Astrocyte of the spinal cord (primary cell): ENCODE measurements around the gene MAP3K6.
A peak's percentile ranks its signal among the peaks of the same experiment; 100 is the strongest.

Experiments used
- DNase-seq: peaks from one replicate; pipeline ENCODE4 v3.0.0; 2011; ENCODE audit warnings: low read depth, low spot score
- H3K4me3 ChIP-seq: 2 replicates; pipeline ENCODE4 v1.5.1; 2011; ENCODE audit warnings: low read depth, mild to moderate bottlenecking, low read length, moderate library complexity
- in situ Hi-C: cut with HindIII; loops from 2 replicates; pipeline ENCODE4 v1.10.0; 2017; ENCODE audit warnings: low sequenced_read_pairs
- TF ChIP-seq, protein P1 (sequence below): IDR thresholded peaks from 2 replicates; pipeline ENCODE4 v1.5.1; 2012; ENCODE audit warnings: low read depth, mild to moderate bottlenecking, low read length, inconsistent platforms

Gene MAP3K6, protein sequence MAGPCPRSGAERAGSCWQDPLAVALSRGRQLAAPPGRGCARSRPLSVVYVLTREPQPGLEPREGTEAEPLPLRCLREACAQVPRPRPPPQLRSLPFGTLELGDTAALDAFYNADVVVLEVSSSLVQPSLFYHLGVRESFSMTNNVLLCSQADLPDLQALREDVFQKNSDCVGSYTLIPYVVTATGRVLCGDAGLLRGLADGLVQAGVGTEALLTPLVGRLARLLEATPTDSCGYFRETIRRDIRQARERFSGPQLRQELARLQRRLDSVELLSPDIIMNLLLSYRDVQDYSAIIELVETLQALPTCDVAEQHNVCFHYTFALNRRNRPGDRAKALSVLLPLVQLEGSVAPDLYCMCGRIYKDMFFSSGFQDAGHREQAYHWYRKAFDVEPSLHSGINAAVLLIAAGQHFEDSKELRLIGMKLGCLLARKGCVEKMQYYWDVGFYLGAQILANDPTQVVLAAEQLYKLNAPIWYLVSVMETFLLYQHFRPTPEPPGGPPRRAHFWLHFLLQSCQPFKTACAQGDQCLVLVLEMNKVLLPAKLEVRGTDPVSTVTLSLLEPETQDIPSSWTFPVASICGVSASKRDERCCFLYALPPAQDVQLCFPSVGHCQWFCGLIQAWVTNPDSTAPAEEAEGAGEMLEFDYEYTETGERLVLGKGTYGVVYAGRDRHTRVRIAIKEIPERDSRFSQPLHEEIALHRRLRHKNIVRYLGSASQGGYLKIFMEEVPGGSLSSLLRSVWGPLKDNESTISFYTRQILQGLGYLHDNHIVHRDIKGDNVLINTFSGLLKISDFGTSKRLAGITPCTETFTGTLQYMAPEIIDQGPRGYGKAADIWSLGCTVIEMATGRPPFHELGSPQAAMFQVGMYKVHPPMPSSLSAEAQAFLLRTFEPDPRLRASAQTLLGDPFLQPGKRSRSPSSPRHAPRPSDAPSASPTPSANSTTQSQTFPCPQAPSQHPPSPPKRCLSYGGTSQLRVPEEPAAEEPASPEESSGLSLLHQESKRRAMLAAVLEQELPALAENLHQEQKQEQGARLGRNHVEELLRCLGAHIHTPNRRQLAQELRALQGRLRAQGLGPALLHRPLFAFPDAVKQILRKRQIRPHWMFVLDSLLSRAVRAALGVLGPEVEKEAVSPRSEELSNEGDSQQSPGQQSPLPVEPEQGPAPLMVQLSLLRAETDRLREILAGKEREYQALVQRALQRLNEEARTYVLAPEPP (N-terminal part only)

DNA sequence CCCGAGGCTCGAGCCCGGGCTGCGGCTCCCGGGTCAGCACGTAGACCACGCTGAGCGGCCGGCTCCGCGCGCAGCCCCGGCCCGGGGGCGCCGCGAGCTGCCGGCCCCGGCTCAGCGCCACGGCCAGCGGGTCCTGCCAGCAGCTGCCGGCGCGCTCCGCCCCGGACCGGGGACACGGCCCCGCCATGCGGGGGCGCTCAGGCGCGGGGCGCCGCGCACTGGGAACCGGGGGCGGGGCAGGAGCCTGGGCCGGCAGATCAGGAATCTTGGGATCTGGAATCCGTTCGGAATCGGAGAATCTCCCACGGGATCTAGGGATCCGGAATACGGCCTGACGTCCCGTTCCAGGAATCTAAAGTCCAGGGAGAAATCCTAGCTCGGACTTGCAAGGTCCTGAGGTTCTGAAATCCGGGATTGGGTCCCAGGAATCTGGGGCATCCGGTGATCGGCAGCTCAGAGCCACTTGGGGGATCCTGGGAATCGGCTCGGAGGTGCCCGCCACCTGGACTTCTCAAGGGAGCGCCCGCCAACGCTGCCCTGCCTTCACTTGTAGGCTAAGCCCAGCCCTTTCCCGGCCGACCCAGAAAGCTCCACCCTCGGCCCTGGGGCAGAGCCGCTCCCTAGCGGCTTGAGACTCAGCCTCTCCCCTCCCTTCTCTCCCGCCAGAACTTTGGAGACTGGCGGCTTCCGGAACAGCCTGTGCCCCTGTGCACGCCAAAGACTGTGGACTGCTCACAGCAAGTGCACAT, at the start of gene MAP3K6:
Gene MAP3K6 (minus strand): TSS at position 551 of the 749 bp plus-strand sequence. CDS start 364 bp downstream, at position 187.
- H3K4me3 ChIP-seq = peak within 1 kb of the TSS; percentile 66
- DNase-seq = peak; percentile 73
- TF ChIP-seq, protein P1, sequence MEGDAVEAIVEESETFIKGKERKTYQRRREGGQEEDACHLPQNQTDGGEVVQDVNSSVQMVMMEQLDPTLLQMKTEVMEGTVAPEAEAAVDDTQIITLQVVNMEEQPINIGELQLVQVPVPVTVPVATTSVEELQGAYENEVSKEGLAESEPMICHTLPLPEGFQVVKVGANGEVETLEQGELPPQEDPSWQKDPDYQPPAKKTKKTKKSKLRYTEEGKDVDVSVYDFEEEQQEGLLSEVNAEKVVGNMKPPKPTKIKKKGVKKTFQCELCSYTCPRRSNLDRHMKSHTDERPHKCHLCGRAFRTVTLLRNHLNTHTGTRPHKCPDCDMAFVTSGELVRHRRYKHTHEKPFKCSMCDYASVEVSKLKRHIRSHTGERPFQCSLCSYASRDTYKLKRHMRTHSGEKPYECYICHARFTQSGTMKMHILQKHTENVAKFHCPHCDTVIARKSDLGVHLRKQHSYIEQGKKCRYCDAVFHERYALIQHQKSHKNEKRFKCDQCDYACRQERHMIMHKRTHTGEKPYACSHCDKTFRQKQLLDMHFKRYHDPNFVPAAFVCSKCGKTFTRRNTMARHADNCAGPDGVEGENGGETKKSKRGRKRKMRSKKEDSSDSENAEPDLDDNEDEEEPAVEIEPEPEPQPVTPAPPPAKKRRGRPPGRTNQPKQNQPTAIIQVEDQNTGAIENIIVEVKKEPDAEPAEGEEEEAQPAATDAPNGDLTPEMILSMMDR = peak; percentile 31
- in situ Hi-C loops = no loop called here

DNA sequence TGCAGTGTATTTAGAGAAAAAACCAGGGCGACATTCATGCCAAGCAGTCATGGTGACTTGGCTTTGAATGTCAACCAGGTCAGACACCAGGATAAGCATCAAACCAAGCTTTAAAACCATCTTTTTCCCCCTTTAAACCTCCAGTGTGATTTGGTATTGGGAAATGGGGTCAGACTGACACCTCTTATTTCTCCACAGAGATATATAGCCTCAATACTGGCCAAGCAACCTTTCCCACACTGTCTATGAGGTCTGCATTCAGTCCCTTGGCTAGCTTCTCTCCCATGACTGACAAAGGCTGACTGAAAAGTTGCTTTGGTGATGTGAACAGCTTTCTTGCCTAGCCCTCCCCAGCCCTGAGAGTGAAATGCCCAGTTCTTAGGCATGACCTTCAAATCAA, 47.3 kb upstream of the MAP3K6 start:
- TF ChIP-seq, protein P1 = no peak
- H3K4me3 ChIP-seq = no peak overlapping the region
- DNase-seq = no peak
- in situ Hi-C loops = no loop called here

DNA sequence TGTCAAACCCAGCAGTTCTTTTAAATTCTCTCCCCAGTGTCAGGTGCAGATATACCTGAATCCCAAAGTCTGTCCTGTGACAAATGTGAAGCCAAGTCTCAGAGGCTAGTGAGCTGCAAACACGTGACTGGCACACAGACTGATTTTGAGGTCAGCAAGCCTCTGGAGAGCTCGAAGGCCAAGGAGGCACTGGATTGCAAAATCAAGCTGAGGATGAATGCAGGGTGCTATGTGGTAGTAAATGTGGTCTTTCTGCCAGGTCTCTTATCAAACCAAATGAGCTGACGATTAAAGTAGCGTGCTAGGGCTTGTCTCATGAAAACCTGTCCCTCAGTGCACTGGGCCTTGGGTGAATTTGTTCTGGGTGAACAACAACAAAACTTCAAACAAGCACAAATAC, 46.2 kb upstream of the MAP3K6 start:
- H3K4me3 ChIP-seq = no peak overlapping the region
- TF ChIP-seq, protein P1 = no peak
- in situ Hi-C loops = no loop called here
- DNase-seq = no peak

DNA sequence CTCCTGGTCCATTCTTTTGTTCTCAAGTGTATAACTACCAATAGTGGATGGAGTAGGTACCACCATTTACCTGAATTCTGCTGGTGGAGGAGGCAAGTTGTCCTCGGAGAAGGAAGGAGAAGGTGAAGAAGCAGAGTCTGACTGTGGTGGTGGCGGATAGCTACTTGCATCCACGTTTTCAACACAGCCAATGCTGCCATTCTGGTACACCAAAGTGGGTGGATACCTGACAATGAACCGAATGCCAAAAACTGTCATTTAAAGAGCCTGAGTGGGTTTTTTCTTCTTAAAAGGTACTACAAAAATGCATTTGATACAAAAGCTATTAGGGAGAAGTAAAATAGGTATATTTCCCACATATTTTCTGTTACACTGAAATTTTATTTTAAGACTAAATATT, 45.7 kb upstream of the MAP3K6 start:
- no peak overlapping the region for H3K4me3 ChIP-seq
- in situ Hi-C loops = no loop called here
- TF ChIP-seq, protein P1 = no peak
- no peak for DNase-seq

DNA sequence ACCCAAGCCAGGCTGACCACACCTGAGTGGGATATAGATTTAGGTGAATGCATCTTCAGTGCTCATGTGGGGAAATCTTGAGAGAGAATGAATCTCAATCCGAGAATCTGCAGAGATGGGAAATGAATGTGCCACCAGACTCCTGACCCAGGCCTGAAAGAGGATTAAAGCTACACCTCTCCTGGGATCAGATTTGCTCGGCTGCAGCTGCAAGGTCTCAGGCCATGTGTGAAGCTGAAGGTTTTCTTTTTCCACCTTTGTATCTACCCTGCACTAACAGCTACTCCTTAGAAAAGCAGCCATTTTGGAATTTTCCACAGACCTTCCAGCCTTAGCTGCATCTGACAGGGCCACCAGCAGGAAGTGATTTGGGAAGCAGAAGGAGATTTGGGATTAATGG, 43.9 kb upstream of the MAP3K6 start:
- DNase-seq = no peak
- TF ChIP-seq, protein P1 = no peak
- in situ Hi-C loops = no loop called here
- no peak overlapping the region for H3K4me3 ChIP-seq

DNA sequence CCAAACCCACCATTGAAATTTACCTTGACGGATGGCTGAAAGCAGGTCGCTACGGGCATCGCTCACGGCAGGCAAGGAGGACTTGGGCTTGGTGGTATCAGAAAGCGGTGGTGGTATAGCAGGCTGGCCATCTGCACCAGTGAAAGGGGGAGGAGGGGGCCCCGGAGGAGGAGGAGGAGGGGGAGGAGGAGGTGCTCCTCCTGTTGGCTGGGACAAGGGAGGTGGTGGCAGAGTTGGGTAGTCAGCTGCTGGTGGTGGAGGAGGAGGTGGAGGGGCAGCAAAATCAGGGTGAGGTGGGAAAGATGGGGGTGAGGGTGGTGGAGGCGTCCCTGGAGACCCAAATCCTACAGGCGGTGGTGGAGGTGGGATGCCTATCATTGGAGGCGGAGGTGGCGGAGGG, 42.9 kb upstream of the MAP3K6 start:
- DNase-seq = no peak
- in situ Hi-C loops = no loop called here
- TF ChIP-seq, protein P1 = no peak
- no peak overlapping the region for H3K4me3 ChIP-seq
